IPS-NIHi11 (cell line): Measurements from ENCODE around the gene EFHB.
A peak's percentile ranks its signal among the peaks of the same experiment; 100 is the strongest.
"Not testable (repeated sequence)": the region's sequence is repeated elsewhere in the genome, so short reads cannot be mapped to it uniquely, and the experiment has no call there.

Experiments
- DNase-seq: peaks from one replicate; pipeline ENCODE4 v3.0.0; 2012; ENCODE audit warnings: mixed read lengths, low spot score

Gene EFHB, protein sequence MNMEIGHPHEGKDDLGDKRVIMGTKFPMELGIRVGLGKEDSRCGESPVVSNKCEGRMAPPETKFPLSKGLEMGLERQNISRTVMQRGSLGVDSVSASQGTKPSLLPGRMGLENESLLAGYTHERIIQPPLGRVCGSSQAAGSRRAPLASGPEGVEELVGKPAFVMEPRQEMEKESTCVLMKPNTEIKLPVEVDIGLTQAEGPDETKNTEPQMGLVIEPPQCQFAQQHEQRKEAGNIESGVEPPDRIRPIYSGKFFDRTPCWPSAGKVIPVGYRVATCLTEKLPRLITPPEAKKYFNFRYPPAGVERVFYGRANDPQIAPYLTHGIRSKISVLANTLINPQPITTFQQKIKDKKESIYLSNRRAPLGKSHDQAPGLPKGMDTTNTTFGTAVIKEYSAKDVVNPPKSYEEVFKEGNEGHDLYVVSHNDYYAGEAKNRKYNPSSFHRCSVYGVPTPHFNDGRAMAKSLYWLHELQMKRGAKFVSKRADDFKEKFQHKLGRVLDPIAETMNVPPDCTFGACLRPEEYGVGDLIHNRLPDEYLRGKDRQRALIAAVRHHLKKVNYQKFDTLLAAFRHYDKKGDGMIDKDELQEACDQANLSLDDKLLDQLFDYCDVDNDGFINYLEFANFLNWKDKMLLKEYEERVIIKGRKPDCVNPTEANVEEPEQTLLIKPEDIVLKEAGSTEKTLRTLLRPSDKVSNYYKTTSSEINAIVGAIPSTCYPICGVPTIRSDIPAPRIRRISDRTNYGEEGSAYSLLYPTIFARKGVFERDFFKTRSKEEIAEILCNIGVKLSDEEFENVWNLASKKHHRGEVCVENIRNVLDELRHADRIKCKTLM

GRCh38 chr3:19934098-19934566 is at the start of gene EFHB:
Gene EFHB (minus strand): TSS chr3:19934217. CDS start chr3:19934018, 199 bp downstream.
- peak; percentile 69 for DNase-seq

GRCh38 chr3:19972054-19972453 is 38.0 kb upstream of the EFHB start:
- DNase-seq, result no peak

GRCh38 chr3:19970327-19970726 is 36.3 kb upstream of the EFHB start:
- DNase-seq, result no peak

DNA sequence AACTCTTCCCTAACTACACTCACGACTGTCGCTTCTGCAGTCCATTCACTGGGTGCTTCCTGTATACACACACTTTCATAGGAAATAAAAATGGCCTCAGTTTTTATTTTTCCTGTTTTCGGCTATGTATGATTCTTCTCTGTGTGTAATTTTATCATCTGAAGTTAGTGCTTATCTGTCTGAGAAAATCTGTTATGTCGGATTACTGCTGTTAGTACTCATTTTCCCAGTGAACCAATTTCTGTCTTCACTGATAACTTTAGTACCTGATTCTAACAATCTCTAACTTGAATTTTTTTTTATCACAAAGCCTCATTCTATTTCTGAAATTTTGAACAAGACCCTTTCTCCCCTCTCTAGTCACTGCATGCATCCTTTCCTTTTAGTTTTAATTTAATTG is 33.8 kb upstream of the EFHB start:
- DNase-seq, result no peak

GRCh38 chr3:19967208-19967607 is 33.2 kb upstream of the EFHB start:
- no peak for DNase-seq

DNA sequence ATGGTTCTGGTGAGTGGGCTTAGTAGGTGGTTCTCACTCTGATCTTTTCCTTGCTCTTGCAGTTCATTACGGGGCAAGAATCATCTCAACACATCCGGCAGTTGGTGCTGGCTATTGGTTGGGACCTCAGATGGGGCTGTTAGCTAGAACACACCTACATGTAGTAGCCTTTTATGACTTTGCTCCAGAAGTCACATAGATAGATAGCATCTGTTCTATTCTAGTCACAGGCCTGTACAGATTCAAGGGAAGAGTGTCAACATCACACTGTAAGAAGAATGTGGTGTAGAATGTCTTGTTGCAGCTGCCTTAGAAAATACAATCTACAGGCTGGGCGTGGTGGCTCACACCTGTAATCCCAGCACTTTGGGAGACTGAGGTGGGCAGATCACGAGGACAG is 27.9 kb upstream of the EFHB start:
- DNase-seq, result no peak

GRCh38 chr3:19960696-19961095 is 26.7 kb upstream of the EFHB start:
- DNase-seq, result no peak

GRCh38 chr3:19959505-19959904 is 25.5 kb upstream of the EFHB start:
- no peak for DNase-seq

DNA sequence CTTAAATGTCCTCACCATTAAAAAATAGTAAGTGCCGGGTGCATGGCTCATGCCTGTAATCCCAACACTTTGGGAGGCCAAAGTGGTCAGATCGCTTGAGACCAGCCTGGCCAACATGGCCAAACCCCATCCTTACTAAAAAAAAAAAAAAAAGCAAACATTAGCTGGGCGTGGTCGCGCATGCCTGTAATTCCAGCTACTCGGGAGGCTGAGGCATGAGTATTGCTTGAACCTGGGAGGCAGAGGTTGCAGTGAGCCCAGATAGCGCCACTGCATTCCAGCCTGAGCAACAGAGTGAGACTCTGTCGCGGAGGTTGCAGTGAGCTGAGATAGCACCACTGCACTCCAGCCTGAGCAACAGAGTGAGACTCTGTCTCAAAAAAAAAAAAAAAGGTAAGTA is 23.3 kb upstream of the EFHB start:
- not testable (repeated sequence) for DNase-seq

- DNase-seq, result no peak
Measured at GRCh38 chr3:19954676-19955075, 20.7 kb upstream of the EFHB start.

DNA sequence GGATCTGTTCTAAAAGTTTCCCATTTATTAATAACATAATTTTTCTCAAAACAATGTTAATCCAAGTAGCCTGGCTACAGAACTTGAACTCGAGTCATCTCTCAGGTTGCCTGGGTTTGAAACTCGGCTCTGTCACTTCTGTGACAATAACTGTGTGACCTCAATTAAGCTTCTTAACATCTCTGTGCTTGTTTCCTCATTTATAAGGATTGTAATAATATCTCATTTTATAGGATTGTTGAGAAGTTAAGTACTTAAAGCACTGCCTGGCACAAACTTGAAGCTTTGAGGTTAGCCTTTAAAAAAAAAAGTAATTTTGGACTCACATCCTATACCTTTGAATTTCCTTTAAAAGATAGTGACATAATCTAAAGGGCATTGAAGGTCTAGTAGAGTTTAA is 16.3 kb upstream of the EFHB start:
- DNase-seq, result no peak

DNA sequence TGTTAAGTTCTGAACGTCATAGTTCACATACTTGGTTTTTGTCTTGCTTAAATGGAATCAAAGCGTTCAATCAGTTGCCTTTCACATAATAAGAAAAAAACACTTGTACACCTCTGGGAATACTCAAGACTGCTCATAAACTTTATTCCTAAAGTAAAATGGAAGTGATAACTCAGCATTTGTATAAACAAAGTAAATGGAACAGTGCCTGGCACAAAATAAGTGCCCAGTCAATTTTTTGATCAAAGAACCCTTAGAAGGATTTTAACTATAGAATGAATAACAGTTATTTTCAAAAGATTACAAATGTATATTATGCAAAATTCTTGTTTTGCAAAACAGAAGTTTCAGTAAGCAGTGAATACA is 14.2 kb upstream of the EFHB start:
- DNase-seq, result no peak

DNA sequence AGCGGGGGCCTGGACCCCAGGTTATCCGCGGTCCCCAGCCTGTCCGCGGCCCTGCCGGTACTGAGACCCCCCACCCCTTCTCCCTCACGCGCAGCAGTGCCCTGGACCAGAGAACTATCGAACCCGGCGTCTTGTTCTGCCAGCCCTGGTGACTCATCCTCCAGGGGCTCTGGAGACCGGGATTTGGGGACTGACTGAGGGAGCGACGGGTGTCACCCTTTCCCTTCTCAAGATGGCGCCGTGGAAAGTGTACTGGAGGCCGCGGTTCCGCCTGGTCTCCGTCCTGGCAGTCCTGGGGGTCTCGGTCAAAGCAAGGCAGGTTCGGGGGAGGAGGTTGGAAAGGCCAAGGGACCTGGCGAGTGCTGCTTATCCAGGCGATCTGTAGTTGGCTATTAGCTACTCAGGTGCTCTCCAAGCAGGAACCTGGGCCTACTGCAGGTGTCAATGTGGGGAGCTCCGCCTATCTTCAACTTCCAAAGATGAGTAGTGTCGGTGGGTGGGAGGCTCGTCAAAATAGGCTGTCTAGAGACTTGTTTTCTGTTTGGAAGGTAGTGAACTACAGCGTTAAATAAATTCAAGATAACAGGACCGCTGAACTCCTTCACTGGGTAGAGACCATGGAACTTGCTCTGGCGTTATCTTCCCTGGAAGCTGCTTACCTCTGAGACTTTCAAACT is 13.7 kb upstream of the EFHB start:
- peak; percentile 41 for DNase-seq

- DNase-seq, result peak; percentile 94
Measured at GRCh38 chr3:19946832-19947548, 13.0 kb upstream of the EFHB start, which contains the start of gene RAB5A. Gene RAB5A (plus strand): TSS chr3:19947097. CDS start chr3:19950899, 3,802 bp downstream.

GRCh38 chr3:19945969-19946831 is 12.2 kb upstream of the EFHB start:
- DNase-seq, result no peak

DNA sequence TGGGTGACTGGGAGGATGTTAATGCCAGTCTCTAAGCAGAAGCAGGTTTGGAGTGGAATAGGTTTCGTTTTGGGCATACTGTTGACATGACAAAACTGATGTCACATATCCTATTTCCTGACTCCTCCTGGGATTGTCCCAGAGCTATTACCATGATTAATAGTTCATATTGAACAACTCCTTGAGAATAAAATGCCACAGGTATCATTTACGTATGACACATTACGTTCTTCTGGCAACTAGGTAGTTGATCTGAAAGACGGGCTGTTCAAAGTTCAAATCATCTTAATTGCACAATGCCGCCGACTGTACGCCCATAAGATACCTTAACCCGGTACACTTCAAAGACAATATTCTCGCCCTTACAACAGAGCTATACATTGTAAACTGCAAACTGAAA is 11.5 kb upstream of the EFHB start:
- no peak for DNase-seq

GRCh38 chr3:19940643-19941042 is 6.6 kb upstream of the EFHB start:
- no peak for DNase-seq

DNA sequence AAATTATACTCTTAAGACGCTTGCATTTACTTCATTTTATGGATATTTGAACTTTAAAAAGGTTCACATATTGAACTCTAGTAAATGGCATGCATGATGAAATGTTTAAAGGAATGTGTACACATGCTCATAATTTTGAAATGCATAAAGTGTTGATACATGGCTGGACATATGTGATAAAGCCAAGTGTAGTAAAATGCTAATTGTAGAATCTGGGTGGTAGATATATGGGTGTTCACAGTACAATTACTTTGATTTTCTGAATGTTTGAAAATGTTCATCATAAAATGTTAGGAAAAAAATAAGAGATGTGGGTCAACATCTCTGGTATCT is 4.2 kb upstream of the EFHB start:
- no peak for DNase-seq

- no peak for DNase-seq
Measured at GRCh38 chr3:19937459-19938294, 3.7 kb upstream of the EFHB start.

- DNase-seq, result no peak
Measured at GRCh38 chr3:19932422-19932821, 1.6 kb downstream of the EFHB start.
